GM12878 (cell line): ENCODE results near the gene HEPACAM. TPM values are rescaled to one million over a fixed set of nuclear protein-coding genes. Genes with fewer than 3 reads are reported as not detected.

Source experiments
- ATAC-seq: fragments of 200-7000 bp; cut with Tn5 transposase; 3 replicates; pipeline ENCODE4 v1.9.1; 2020; ENCODE audit warnings: mild to moderate bottlenecking, moderate library complexity
- BruUV-seq: library from RNA; stranded (reverse); fragments of 400-500 nt; replicated peaks from 2 replicates; lab custom pipeline; 2021; lab: Mats Ljungman, UMichigan
- CTCF ChIA-PET: fragments of 300-600 bp; sonication (Branson Sonifier 250); formaldehyde crosslinking; extraction: SDS; loops from one replicate; lab custom pipeline; 2021; ENCODE audit warnings: inconsistent platforms; lab: Yijun Ruan, JAX
- POLR2A ChIA-PET: fragments of 350-600 bp; formaldehyde crosslinking; extraction: SDS; loops from one replicate; lab custom pipeline; 2021; ENCODE audit warnings: inconsistent platforms; lab: Charles Lee
- RAD21 ChIA-PET: fragments of 300-600 bp; sonication (Branson Sonifier 250); formaldehyde crosslinking; loops from one replicate; lab custom pipeline; 2023; ENCODE audit warnings: antibody characterized with exemption; ENCODE audit not compliant: unreplicated experiment; lab: Charles Lee
- SMC1A ChIA-PET: fragments of 300-600 bp; sonication (Branson Sonifier 250); formaldehyde crosslinking; loops from one replicate; lab custom pipeline; 2023; ENCODE audit not compliant: unreplicated experiment, uncharacterized antibody; lab: Charles Lee
- DNase-seq: peaks from one replicate; pipeline ENCODE4 v3.0.0-alpha.2; 2011; ENCODE audit warnings: low read depth, low spot score
- FAIRE-seq: peaks from 3 replicates; lab custom pipeline; 2011; peaks lifted over from hg19 to GRCh38; lab: Jason Lieb, UNC
- H2AFZ ChIP-seq: 2 replicates; pipeline ENCODE4 v1.6.0; 2011; ENCODE audit warnings: low read depth, low read length, control low read depth; ENCODE audit not compliant: control insufficient read depth
- H3K27ac ChIP-seq: 2 replicates; pipeline ENCODE4 v1.5.1; 2011; ENCODE audit warnings: control low read depth; ENCODE audit not compliant: control insufficient read depth, insufficient read depth
- H3K27me3 ChIP-seq, 2 experiments: replicated peaks in 1 of 2; 2 replicates each; pipeline versions ENCODE4 v1.6.0 to v1.6.1; 2011; ENCODE audit warnings: low read length in 1 of 2; ENCODE audit not compliant: control insufficient read depth in 2 of 2, insufficient read depth in 2 of 2
- H3K36me3 ChIP-seq, 2 experiments: 2 replicates each; pipeline ENCODE4 v1.5.1; 2011; ENCODE audit warnings: low read length in 1 of 2; ENCODE audit not compliant: control insufficient read depth in 2 of 2, insufficient read depth in 2 of 2
- H3K4me1 ChIP-seq: 2 replicates; pipeline ENCODE4 v1.6.1; 2011; ENCODE audit warnings: mild to moderate bottlenecking, low read length, moderate library complexity, mixed read lengths; ENCODE audit not compliant: control insufficient read depth, insufficient read depth
- H3K4me2 ChIP-seq: 2 replicates; pipeline ENCODE4 v1.6.0; 2011; ENCODE audit warnings: control low read depth; ENCODE audit not compliant: control insufficient read depth, insufficient read depth
- H3K4me3 ChIP-seq: fragments of 200-600 bp; sonication (generic); 2 replicates; pipeline ENCODE4 v1.5.1; 2016
- H3K79me2 ChIP-seq: 2 replicates; pipeline ENCODE4 v1.6.0; 2011; ENCODE audit warnings: low read length; ENCODE audit not compliant: control insufficient read depth, insufficient read depth
- H3K9ac ChIP-seq: 2 replicates; pipeline ENCODE4 v1.8.0; 2011; ENCODE audit warnings: low read length, control low read depth, mixed read lengths; ENCODE audit not compliant: control insufficient read depth, insufficient read depth
- H3K9me3 ChIP-seq: replicated peaks from 3 replicates; pipeline ENCODE4 v1.5.1; 2011; ENCODE audit warnings: mild to moderate bottlenecking, low read length; ENCODE audit not compliant: control insufficient read depth, insufficient read depth
- H4K20me1 ChIP-seq: 2 replicates; pipeline ENCODE4 v1.6.0; 2011; ENCODE audit not compliant: control insufficient read depth, insufficient read depth
- CBX5 ChIP-seq: sonication (generic); IDR thresholded peaks from 2 replicates; pipeline ENCODE4 v1.6.1; 2016; ENCODE audit warnings: low read depth, moderate library complexity, mild to moderate bottlenecking, inconsistent platforms
- EGR1 ChIP-seq, 2 experiments: IDR thresholded peaks; 1 replicate in 1 of 2; 2 replicates in 1 of 2; pipeline ENCODE4 v1.6.1; 2011 to 2012; ENCODE audit warnings: low read depth in 2 of 2, low read length in 2 of 2, borderline replicate concordance in 1 of 2, mild to moderate bottlenecking in 1 of 2, moderate library complexity in 1 of 2
- KAT2A ChIP-seq: conservative IDR thresholded peaks from 2 replicates; pipeline ENCODE4 v1.6.1; 2011; ENCODE audit warnings: low read depth, low read length; ENCODE audit not compliant: control insufficient read depth
- LARP7 ChIP-seq: fragments of 450-650 bp; IDR thresholded peaks from 2 replicates; pipeline ENCODE4 v1.6.1; 2017; ENCODE audit warnings: mild to moderate bottlenecking
- NFIC ChIP-seq: IDR thresholded peaks from 2 replicates; pipeline ENCODE4 v1.6.1; 2012; ENCODE audit warnings: low read depth, mild to moderate bottlenecking, inconsistent platforms, low read length, moderate library complexity
- PAX5 ChIP-seq: IDR thresholded peaks from 2 replicates; pipeline ENCODE4 v1.6.1; 2011; ENCODE audit warnings: low read depth, low read length, borderline replicate concordance
- RAD21 ChIP-seq: IDR thresholded peaks from 2 replicates; pipeline ENCODE4 v1.6.1; 2011; ENCODE audit warnings: mild to moderate bottlenecking, low read depth, low read length, moderate library complexity; ENCODE audit not compliant: insufficient read depth
- RELA ChIP-seq: fragments of 450-650 bp; IDR thresholded peaks from 2 replicates; pipeline ENCODE4 v1.8.0; 2014; ENCODE audit warnings: borderline replicate concordance; ENCODE audit not compliant: partially characterized antibody
- STAT1 ChIP-seq: fragments of 450-650 bp; conservative IDR thresholded peaks from 2 replicates; pipeline ENCODE4 v1.6.1; 2014; ENCODE audit warnings: antibody characterized with exemption, mild to moderate bottlenecking
- STAT3 ChIP-seq: IDR thresholded peaks from 2 replicates; pipeline ENCODE4 v1.6.1; 2011; ENCODE audit warnings: low read depth, low read length, improper control_type of control experiment
- ZNF384 ChIP-seq: IDR thresholded peaks from 2 replicates; pipeline ENCODE4 v1.6.1; 2012; ENCODE audit warnings: low read depth, mild to moderate bottlenecking, low read length, improper control_type of control experiment, borderline replicate concordance
- WGBS: methylation state at CpG from one replicate; pipeline ENCODE4 v1.1.6; 2016; ENCODE audit warnings: low lambda C conversion rate; ENCODE audit not compliant: insufficient replicate concordance, insufficient coverage; ENCODE audit errors: missing lambda C conversion rate; 5-methylcytosine and 5-hydroxymethylcytosine counted together
- in situ Hi-C: fragments of 300-500 bp; cut with MboI; formaldehyde crosslinking; loops from 9 replicates; pipeline ENCODE4 v1.14.3; 2018; ENCODE audit warnings: mixed read lengths
- intact Hi-C: fragments of 100-400 bp; cut with micrococcal nuclease; formaldehyde crosslinking; loops from one replicate; pipeline ENCODE4 v1.14.2; 2022; ENCODE audit not compliant: unreplicated experiment
- polyA plus RNA-seq, 11 experiments: library from polyadenylated mRNA; depleted of rRNA in 4 of 11; unstranded in 6 of 11; stranded (reverse) in 5 of 11; fragments of >200 nt; fragmentation: Nextera tagmentation in 4 of 11; fragmentation: Illumina TruSeq in 1 of 11; extraction: Ambion mirVana in 4 of 11; extraction: Trizol in 1 of 11; gene quantifications; 1 replicate in 1 of 11; 2 replicates in 10 of 11; pipeline versions ENCODE4 v1.2.1 to v1.2.3, GENCODE V29; 2011 to 2016; ENCODE audit warnings: inconsistent platforms in 2 of 11, missing spikeins in 2 of 11, low read depth in 1 of 11
- total RNA-seq, 4 experiments: library from RNA; depleted of rRNA in 3 of 4; stranded (reverse); fragments of >200 nt in 3 of 4; fragmentation: Illumina TruSeq in 1 of 4; extraction: Trizol in 1 of 4; gene quantifications; 2 replicates each; pipeline versions ENCODE4 v1.2.1 to v1.2.3, GENCODE V29; 2013 to 2021
- TF ChIP-seq, protein P1 (sequence below): fragments of 450-650 bp; formaldehyde crosslinking; IDR thresholded peaks from 2 replicates; pipeline ENCODE4 v1.4.0; 2020; ENCODE audit warnings: mild to moderate bottlenecking, moderate library complexity
- TF ChIP-seq, protein P2 (sequence below): IDR thresholded peaks from 2 replicates; pipeline ENCODE4 v1.6.1; 2012; ENCODE audit warnings: low read depth, low read length, improper control_type of control experiment
- TF ChIP-seq, protein P3 (sequence below): fragments of 450-650 bp; IDR thresholded peaks from 2 replicates; pipeline ENCODE4 v1.6.1; 2017; ENCODE audit warnings: mild to moderate bottlenecking, moderate library complexity

HEPACAM gene
- total and polyA plus RNA-seq, 10 of the 15 experiments (the other 5 are each of a cell fraction or from before 2014, with no cell fraction given): 0.03 TPM; not detected in 9

- TF ChIP-seq, protein P1, sequence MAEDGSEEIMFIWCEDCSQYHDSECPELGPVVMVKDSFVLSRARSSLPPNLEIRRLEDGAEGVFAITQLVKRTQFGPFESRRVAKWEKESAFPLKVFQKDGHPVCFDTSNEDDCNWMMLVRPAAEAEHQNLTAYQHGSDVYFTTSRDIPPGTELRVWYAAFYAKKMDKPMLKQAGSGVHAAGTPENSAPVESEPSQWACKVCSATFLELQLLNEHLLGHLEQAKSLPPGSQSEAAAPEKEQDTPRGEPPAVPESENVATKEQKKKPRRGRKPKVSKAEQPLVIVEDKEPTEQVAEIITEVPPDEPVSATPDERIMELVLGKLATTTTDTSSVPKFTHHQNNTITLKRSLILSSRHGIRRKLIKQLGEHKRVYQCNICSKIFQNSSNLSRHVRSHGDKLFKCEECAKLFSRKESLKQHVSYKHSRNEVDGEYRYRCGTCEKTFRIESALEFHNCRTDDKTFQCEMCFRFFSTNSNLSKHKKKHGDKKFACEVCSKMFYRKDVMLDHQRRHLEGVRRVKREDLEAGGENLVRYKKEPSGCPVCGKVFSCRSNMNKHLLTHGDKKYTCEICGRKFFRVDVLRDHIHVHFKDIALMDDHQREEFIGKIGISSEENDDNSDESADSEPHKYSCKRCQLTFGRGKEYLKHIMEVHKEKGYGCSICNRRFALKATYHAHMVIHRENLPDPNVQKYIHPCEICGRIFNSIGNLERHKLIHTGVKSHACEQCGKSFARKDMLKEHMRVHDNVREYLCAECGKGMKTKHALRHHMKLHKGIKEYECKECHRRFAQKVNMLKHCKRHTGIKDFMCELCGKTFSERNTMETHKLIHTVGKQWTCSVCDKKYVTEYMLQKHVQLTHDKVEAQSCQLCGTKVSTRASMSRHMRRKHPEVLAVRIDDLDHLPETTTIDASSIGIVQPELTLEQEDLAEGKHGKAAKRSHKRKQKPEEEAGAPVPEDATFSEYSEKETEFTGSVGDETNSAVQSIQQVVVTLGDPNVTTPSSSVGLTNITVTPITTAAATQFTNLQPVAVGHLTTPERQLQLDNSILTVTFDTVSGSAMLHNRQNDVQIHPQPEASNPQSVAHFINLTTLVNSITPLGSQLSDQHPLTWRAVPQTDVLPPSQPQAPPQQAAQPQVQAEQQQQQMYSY (CRISPR knock-in tag): no peak
- TF ChIP-seq NFIC (no peak), CBX5 (no peak)
These were observed 10.0 kb upstream of the HEPACAM start (continued) for GRCh38 chr11:124945826-124946225.

GRCh38 chr11:124944565-124944964 is 8.7 kb upstream of the HEPACAM start:
- in situ Hi-C loops (no loop called here), intact Hi-C loops (no loop called here)
- RAD21 ChIA-PET: no interaction called here
- POLR2A ChIA-PET: interaction anchor here (1.4 kb wide), 1 partner anchor 9 kb away, joined by 3 read pairs; no protein-coding TSS in a partner anchor
- H3K4me2 ChIP-seq: no peak overlapping the region
- no peaks in the 10 kb centered on the region for H3K36me3 ChIP-seq
- CTCF ChIA-PET: no interaction called here
- H4K20me1 ChIP-seq: no peaks in the 10 kb centered on the region
- ATAC-seq: no peak
- SMC1A ChIA-PET: no interaction called here
- H3K9ac ChIP-seq: no peak overlapping the region
- FAIRE-seq: no peak
- H3K79me2 ChIP-seq: no peaks in the 10 kb centered on the region
- WGBS: 39% methylated on average over 3 of the region's 3 CpGs
- no peaks in the 10 kb centered on the region for H3K9me3 ChIP-seq
- BruUV-seq: no TSS peak
- no peak overlapping the region for H3K27ac ChIP-seq
- no peak overlapping the region for H3K4me3 ChIP-seq
- no peak for DNase-seq
- no peaks in the 10 kb centered on the region for H3K27me3 ChIP-seq
- H2AFZ ChIP-seq: no peak overlapping the region
- H3K4me1 ChIP-seq: no peaks in the 10 kb centered on the region
- TF ChIP-seq LARP7 (no peak), RELA (no peak), KAT2A (no peak), RAD21 (no peak), EGR1 (IDR thresholded peaks at IDR 0.05; ENCODE audit: borderline replicate concordance in 1 of 2, low read depth in 2 of 2, low read length in 2 of 2) (no peak), PAX5 (no peak), ZNF384 (no peak), STAT3 (no peak), STAT1 (no peak)
- TF ChIP-seq, protein P2, sequence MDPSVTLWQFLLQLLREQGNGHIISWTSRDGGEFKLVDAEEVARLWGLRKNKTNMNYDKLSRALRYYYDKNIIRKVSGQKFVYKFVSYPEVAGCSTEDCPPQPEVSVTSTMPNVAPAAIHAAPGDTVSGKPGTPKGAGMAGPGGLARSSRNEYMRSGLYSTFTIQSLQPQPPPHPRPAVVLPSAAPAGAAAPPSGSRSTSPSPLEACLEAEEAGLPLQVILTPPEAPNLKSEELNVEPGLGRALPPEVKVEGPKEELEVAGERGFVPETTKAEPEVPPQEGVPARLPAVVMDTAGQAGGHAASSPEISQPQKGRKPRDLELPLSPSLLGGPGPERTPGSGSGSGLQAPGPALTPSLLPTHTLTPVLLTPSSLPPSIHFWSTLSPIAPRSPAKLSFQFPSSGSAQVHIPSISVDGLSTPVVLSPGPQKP: no peak
- TF ChIP-seq, protein P3, sequence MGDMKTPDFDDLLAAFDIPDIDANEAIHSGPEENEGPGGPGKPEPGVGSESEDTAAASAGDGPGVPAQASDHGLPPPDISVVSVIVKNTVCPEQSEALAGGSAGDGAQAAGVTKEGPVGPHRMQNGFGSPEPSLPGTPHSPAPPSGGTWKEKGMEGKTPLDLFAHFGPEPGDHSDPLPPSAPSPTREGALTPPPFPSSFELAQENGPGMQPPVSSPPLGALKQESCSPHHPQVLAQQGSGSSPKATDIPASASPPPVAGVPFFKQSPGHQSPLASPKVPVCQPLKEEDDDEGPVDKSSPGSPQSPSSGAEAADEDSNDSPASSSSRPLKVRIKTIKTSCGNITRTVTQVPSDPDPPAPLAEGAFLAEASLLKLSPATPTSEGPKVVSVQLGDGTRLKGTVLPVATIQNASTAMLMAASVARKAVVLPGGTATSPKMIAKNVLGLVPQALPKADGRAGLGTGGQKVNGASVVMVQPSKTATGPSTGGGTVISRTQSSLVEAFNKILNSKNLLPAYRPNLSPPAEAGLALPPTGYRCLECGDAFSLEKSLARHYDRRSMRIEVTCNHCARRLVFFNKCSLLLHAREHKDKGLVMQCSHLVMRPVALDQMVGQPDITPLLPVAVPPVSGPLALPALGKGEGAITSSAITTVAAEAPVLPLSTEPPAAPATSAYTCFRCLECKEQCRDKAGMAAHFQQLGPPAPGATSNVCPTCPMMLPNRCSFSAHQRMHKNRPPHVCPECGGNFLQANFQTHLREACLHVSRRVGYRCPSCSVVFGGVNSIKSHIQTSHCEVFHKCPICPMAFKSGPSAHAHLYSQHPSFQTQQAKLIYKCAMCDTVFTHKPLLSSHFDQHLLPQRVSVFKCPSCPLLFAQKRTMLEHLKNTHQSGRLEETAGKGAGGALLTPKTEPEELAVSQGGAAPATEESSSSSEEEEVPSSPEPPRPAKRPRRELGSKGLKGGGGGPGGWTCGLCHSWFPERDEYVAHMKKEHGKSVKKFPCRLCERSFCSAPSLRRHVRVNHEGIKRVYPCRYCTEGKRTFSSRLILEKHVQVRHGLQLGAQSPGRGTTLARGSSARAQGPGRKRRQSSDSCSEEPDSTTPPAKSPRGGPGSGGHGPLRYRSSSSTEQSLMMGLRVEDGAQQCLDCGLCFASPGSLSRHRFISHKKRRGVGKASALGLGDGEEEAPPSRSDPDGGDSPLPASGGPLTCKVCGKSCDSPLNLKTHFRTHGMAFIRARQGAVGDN: no peak
